RWPE2 (cell line): ENCODE measurements around the gene LGR5.
A peak's percentile ranks its signal among the peaks of the same experiment; 100 is the strongest.

Experiments used
- ATAC-seq: fragments of 200-7000 bp; cut with Tn5 transposase; 3 replicates; pipeline ENCODE4 v1.9.1; 2021; ENCODE audit warnings: low read depth
- DNase-seq: peaks from one replicate; pipeline ENCODE4 v3.0.0-alpha.2; 2020; ENCODE audit warnings: low spot score
- H3K27ac ChIP-seq: fragments of 450-650 bp; 2 replicates; pipeline ENCODE4 v1.5.1; 2017; ENCODE audit warnings: mild to moderate bottlenecking; ENCODE audit not compliant: poor library complexity, severe bottlenecking
- H3K27me3 ChIP-seq: fragments of 250-450 bp; sonication (Bioruptor Pico); 2 replicates; pipeline ENCODE4 v1.5.1; 2021; ENCODE audit warnings: mild to moderate bottlenecking, moderate library complexity; ENCODE audit not compliant: insufficient read depth, poor library complexity, severe bottlenecking
- H3K36me3 ChIP-seq: fragments of 250-450 bp; sonication (Bioruptor Pico); 2 replicates; pipeline ENCODE4 v1.5.1; 2020; ENCODE audit warnings: low read depth, mild to moderate bottlenecking, moderate library complexity
- H3K4me1 ChIP-seq: fragments of 250-450 bp; sonication (Bioruptor Pico); 2 replicates; pipeline ENCODE4 v1.5.1; 2021; ENCODE audit warnings: mild to moderate bottlenecking, moderate library complexity; ENCODE audit not compliant: insufficient read depth, poor library complexity, severe bottlenecking
- H3K4me3 ChIP-seq: fragments of 250-450 bp; sonication (Bioruptor Pico); 2 replicates; pipeline ENCODE4 v1.5.1; 2021; ENCODE audit warnings: mild to moderate bottlenecking, moderate library complexity; ENCODE audit not compliant: severe bottlenecking
- H3K9me3 ChIP-seq: fragments of 250-450 bp; sonication (Bioruptor Pico); 2 replicates; pipeline ENCODE4 v1.5.1; 2021; ENCODE audit warnings: mild to moderate bottlenecking, moderate library complexity; ENCODE audit not compliant: severe bottlenecking
- CTCF ChIP-seq: fragments of 450-650 bp; IDR thresholded peaks from one replicate; pipeline ENCODE4 v1.5.1; 2017; ENCODE audit warnings: mild to moderate bottlenecking, moderate library complexity; ENCODE audit not compliant: poor library complexity, severe bottlenecking

Gene LGR5

DNA sequence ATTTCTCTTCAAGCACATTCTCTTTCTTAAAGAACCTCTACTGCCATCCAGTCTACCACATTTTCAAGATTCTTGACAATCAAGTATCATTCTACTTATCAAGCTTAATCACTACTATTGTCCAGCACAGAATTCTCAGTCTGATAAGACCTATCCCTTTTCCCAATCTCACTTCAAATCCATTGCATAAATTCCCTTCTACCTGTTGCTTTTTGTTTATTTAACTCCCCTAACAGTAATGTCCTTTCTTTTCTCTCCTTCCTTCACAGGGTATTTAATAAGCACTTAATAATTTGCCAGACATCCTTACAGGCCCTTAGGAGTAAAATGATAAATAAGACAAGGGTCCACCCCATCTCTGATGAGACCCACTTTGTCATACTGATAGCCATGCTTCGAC, 182.3 kb downstream of the LGR5 start:
- ATAC-seq = no peak
- peaks cover 100% of the 10 kb centered on the region for H3K36me3 ChIP-seq

DNA sequence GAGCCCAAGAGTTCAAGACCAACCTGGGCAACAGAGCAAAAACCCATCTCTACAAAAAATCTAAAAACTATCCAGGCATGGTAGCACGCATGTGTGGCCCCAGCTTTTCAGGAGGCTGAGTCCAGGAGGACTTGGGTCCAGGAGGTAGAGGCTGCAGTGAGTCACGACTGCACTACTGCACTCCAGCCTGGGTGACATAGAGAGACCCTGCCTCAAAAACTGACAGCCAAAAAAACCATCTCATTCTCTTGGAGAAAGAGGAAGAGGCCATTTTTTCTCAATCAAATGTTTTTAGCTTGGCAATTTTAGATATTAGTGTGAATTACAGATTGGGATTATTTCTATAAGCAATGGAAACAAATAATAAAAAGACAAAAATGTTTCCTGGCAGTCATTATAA, 185.9 kb downstream of the LGR5 start:
- Histone ChIP-seq H3K4me3 (no peak overlapping the region), H3K4me1 (no peaks in the 10 kb centered on the region), H3K9me3 (no peaks in the 10 kb centered on the region), H3K27me3 (no peaks in the 10 kb centered on the region), H3K27ac (no peak overlapping the region), H3K36me3 (peaks cover 100% of the 10 kb centered on the region)
- DNase-seq (no peak), ATAC-seq (no peak)
- TF ChIP-seq CTCF = no peak

More for the DNA sequence above, 182.3 kb downstream of the LGR5 start:
- H3K27me3 ChIP-seq = no peaks in the 10 kb centered on the region
- no peak for DNase-seq
- no peaks in the 10 kb centered on the region for H3K9me3 ChIP-seq
- TF ChIP-seq CTCF = no peak
- no peak overlapping the region for H3K27ac ChIP-seq
- H3K4me3 ChIP-seq = no peak overlapping the region
- H3K4me1 ChIP-seq = no peaks in the 10 kb centered on the region

DNA sequence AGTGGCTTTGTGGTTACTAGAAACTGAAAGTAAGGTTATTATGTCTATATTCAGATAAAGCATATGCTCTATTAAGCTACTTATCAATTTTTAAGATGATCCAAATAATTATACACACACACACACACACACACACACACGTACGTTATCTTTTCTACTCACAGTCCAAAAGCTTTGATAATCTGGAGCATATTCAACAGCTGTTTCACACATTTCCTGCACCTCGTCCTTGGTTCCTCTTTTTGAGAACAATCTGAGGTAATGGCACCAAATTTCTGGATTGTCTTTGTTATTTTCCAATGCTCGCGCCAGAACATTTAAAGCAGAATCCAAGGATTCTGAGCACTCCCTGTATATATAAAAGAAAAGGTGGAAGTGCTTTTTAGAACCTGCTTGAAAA, 186.5 kb downstream of the LGR5 start:
- H3K9me3 ChIP-seq = no peaks in the 10 kb centered on the region
- ATAC-seq (no peak), DNase-seq (no peak)
- no peak overlapping the region for H3K27ac ChIP-seq
- peaks cover 100% of the 10 kb centered on the region for H3K36me3 ChIP-seq
- no peak for TF ChIP-seq CTCF
- H3K4me3 ChIP-seq = no peak overlapping the region
- H3K4me1 ChIP-seq = no peaks in the 10 kb centered on the region
- H3K27me3 ChIP-seq = no peaks in the 10 kb centered on the region

DNA sequence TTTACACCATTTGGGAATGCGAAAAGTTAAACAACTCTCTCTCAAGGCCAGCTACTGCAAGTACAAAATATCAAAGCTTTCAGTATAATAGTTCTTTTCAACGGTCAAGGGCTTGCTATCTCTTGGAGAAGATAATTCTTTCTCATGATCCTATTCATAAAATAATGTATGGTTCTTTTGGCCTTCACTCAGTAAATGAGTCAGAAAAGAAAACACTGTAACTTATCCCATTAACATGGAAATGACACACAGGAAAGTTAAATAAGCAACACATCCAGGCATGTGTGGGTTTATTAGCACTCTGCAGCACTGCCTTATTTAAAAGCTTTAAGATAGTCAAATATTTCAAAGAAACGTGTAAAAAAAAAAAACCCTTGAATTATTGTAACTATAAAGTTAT, 187.2 kb downstream of the LGR5 start:
- Histone ChIP-seq H3K36me3 (peaks cover 100% of the 10 kb centered on the region), H3K9me3 (no peaks in the 10 kb centered on the region), H3K4me3 (no peak overlapping the region), H3K27me3 (no peaks in the 10 kb centered on the region), H3K4me1 (no peaks in the 10 kb centered on the region), H3K27ac (peak overlapping the region; percentile 12)
- ATAC-seq (no peak), DNase-seq (no peak)
- TF ChIP-seq CTCF = no peak

DNA sequence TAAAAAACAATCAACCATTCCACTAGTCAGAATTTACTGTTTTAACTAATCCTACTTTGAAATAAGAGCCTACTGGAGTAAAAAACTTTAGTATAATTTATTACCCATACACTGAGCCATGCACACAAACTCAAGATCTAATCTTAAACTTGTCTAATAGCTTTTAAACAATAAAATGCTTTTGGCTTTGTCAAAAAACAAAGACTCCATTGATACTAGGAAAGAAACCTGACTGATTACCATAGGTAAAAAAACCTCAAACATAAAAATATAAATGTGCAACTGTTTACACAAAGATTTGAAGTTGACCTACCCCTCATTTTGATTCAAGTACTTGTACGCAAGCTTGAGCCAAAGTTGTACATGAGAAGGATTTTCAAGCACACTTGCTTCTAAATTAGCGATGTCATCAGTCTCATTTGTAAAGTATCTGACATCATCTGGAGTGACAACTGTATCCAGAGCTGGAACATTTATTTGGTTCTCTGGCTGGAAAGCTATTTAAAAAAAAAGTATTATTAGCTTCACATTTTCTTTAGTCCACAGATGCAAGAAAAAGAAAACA, 187.9 kb downstream of the LGR5 start:
- H3K4me1 ChIP-seq = no peaks in the 10 kb centered on the region
- DNase-seq = no peak
- no peak for ATAC-seq
- H3K36me3 ChIP-seq = peaks cover 100% of the 10 kb centered on the region
- H3K4me3 ChIP-seq = no peak overlapping the region
- no peak for TF ChIP-seq CTCF
- peak overlapping the region; percentile 12 for H3K27ac ChIP-seq
- H3K27me3 ChIP-seq = no peaks in the 10 kb centered on the region
- no peaks in the 10 kb centered on the region for H3K9me3 ChIP-seq
